RPMI8226 (cell line): ENCODE data around the gene RBP5.
A peak's percentile ranks its signal among the peaks of the same experiment; 100 is the strongest.
"Not testable (repeated sequence)": the region's sequence is repeated elsewhere in the genome, so short reads cannot be mapped to it uniquely, and the experiment has no call there.

Experiments
- DNase-seq: peaks from one replicate; pipeline ENCODE4 v3.0.0-alpha.2; 2015

Gene RBP5

GRCh38 chr12:7121324-7121723 is 7.4 kb downstream of the RBP5 start:
- DNase-seq = no peak

- DNase-seq = no peak
Measured at GRCh38 chr12:7120166-7120565, 8.5 kb downstream of the RBP5 start.

- DNase-seq = no peak
Measured at GRCh38 chr12:7118881-7119280, 9.8 kb downstream of the RBP5 start.

GRCh38 chr12:7117670-7118069 is 11.0 kb downstream of the RBP5 start:
- DNase-seq = no peak

GRCh38 chr12:7116916-7117315 is 11.8 kb downstream of the RBP5 start:
- DNase-seq = no peak

- no peak for DNase-seq
Measured at GRCh38 chr12:7116196-7116595, 12.5 kb downstream of the RBP5 start.

- DNase-seq = no peak
Measured at GRCh38 chr12:7114851-7115250, 13.8 kb downstream of the RBP5 start.

- DNase-seq = no peak
Measured at GRCh38 chr12:7114008-7114407, 14.7 kb downstream of the RBP5 start.

GRCh38 chr12:7113389-7113871 is 15.3 kb downstream of the RBP5 start:
- peak; percentile 44 for DNase-seq

GRCh38 chr12:7112041-7112440 is 16.6 kb downstream of the RBP5 start:
- no peak for DNase-seq

GRCh38 chr12:7110661-7111060 is 18.0 kb downstream of the RBP5 start:
- DNase-seq = no peak

- no peak for DNase-seq
Measured at GRCh38 chr12:7109572-7109920, 19.1 kb downstream of the RBP5 start.

GRCh38 chr12:7108796-7109571 is 19.7 kb downstream of the RBP5 start, which contains the start of gene C1RL:
C1RL (minus strand) TSS chr12:7109214; CDS start chr12:7109180, 34 bp downstream.
- DNase-seq = peak; percentile 78

GRCh38 chr12:7108003-7108795 is 20.5 kb downstream of the RBP5 start:
- DNase-seq = peak; percentile 83

GRCh38 chr12:7107636-7108002 is 21.1 kb downstream of the RBP5 start:
- DNase-seq = no peak

- not testable (repeated sequence) for DNase-seq
Measured at GRCh38 chr12:7107181-7107580, 21.5 kb downstream of the RBP5 start.

GRCh38 chr12:7106082-7106481 is 22.6 kb downstream of the RBP5 start:
- DNase-seq = no peak

- DNase-seq = no peak
Measured at GRCh38 chr12:7103837-7104584, 24.7 kb downstream of the RBP5 start.

- no peak for DNase-seq
Measured at GRCh38 chr12:7102582-7102981, 26.1 kb downstream of the RBP5 start.

GRCh38 chr12:7101694-7102131 is 27.0 kb downstream of the RBP5 start:
- no peak for DNase-seq

GRCh38 chr12:7101047-7101693 is 27.5 kb downstream of the RBP5 start:
- DNase-seq = no peak

GRCh38 chr12:7100239-7100638 is 28.4 kb downstream of the RBP5 start:
- no peak for DNase-seq
